Smooth muscle cell (in vitro differentiated cells): ENCODE data around the gene COX6B2. TPM values are rescaled to one million over a fixed set of nuclear protein-coding genes. Genes with fewer than 3 reads are reported as not detected.
A peak's percentile ranks its signal among the peaks of the same experiment; 100 is the strongest.

ENCODE experiments used
- DNase-seq: peaks from one replicate; lab custom pipeline; 2025; ENCODE audit not compliant: unreplicated experiment; lab: John Stamatoyannopoulos, UW
- H2AFZ ChIP-seq: fragments of 200-600 bp; sonication (generic); 2 replicates; pipeline ENCODE4 v1.6.0; 2016; ENCODE audit warnings: antibody characterized with exemption, low read depth, mild to moderate bottlenecking
- H3F3A ChIP-seq: fragments of 200-600 bp; sonication (generic); 2 replicates; pipeline ENCODE4 v1.6.0; 2017; ENCODE audit warnings: antibody characterized with exemption, low read depth
- H3K27ac ChIP-seq: fragments of 200-600 bp; sonication (generic); 2 replicates; pipeline ENCODE4 v1.5.1; 2016; ENCODE audit warnings: low read depth, mild to moderate bottlenecking
- H3K27me3 ChIP-seq: fragments of 200-600 bp; sonication (generic); 2 replicates; pipeline ENCODE4 v1.6.1; 2016; ENCODE audit warnings: low read depth, mild to moderate bottlenecking
- H3K36me3 ChIP-seq: fragments of 200-600 bp; sonication (generic); 2 replicates; pipeline ENCODE4 v1.5.1; 2016; ENCODE audit warnings: low read depth
- H3K4me1 ChIP-seq: fragments of 200-600 bp; sonication (generic); 2 replicates; pipeline ENCODE4 v1.5.1; 2016; ENCODE audit warnings: low read depth
- H3K4me2 ChIP-seq: fragments of 200-600 bp; sonication (generic); 2 replicates; pipeline ENCODE4 v1.6.0; 2016; ENCODE audit warnings: mild to moderate bottlenecking
- H3K4me3 ChIP-seq: fragments of 200-600 bp; sonication (generic); 2 replicates; pipeline ENCODE4 v1.5.1; 2016; ENCODE audit warnings: mild to moderate bottlenecking
- H3K79me2 ChIP-seq: fragments of 200-600 bp; sonication (generic); 2 replicates; pipeline ENCODE4 v1.6.0; 2016; ENCODE audit warnings: low read depth, mild to moderate bottlenecking
- H3K9ac ChIP-seq: fragments of 200-600 bp; sonication (generic); 2 replicates; pipeline ENCODE4 v1.6.0; 2016; ENCODE audit warnings: low read depth
- H3K9me3 ChIP-seq: fragments of 200-600 bp; sonication (generic); replicated peaks from 2 replicates; pipeline ENCODE4 v1.5.1; 2016; ENCODE audit warnings: low read depth
- H4K20me1 ChIP-seq: fragments of 200-600 bp; sonication (generic); 2 replicates; pipeline ENCODE4 v1.6.0; 2016; ENCODE audit warnings: low read depth
- CTCF ChIP-seq: fragments of 200-600 bp; sonication (generic); IDR thresholded peaks from 2 replicates; pipeline ENCODE4 v1.5.1; 2017; ENCODE audit warnings: borderline replicate concordance, mild to moderate bottlenecking, antibody characterized with exemption; ENCODE audit not compliant: insufficient read depth, poor library complexity, severe bottlenecking
- WGBS: methylation state at CpG from one replicate; pipeline ENCODE4 v1.1.7; 2016; ENCODE audit warnings: low lambda C conversion rate; 5-methylcytosine and 5-hydroxymethylcytosine counted together
- polyA plus RNA-seq: library from polyadenylated mRNA; unstranded; fragments of >200 nt; fragmentation: Nextera tagmentation; extraction: Ambion mirVana; gene quantifications from 2 replicates; pipeline ENCODE4 v1.2.1, GENCODE V29; 2016
- total RNA-seq: library from RNA; depleted of rRNA; stranded (reverse); fragments of >200 nt; gene quantifications from 2 replicates; pipeline ENCODE4 v1.2.3, GENCODE V29; 2014

The COX6B2 gene
- total and polyA plus RNA-seq, 2 experiments from 2014 or later = 0.18 to 1.7 TPM

- peak overlapping the region; percentile 97 for H3K27ac ChIP-seq
- peak overlapping the region; percentile 88 for H3K4me3 ChIP-seq
- peaks cover 22% of the 10 kb centered on the region for H3K4me1 ChIP-seq
- H3F3A ChIP-seq = peaks cover 31% of the 10 kb centered on the region
- no peak for DNase-seq
- H3K4me2 ChIP-seq = peak overlapping the region; percentile 99
- no peak for TF ChIP-seq CTCF
- H3K9me3 ChIP-seq = no peaks in the 10 kb centered on the region
- H3K9ac ChIP-seq = peak overlapping the region; percentile 96
- H3K79me2 ChIP-seq = peaks cover 4% of the 10 kb centered on the region
- no peaks in the 10 kb centered on the region for H3K36me3 ChIP-seq
- WGBS = 2% methylated on average over 23 of the region's 59 CpGs
- H4K20me1 ChIP-seq = peaks cover 29% of the 10 kb centered on the region
- H2AFZ ChIP-seq = no peak overlapping the region
- H3K27me3 ChIP-seq = no peaks in the 10 kb centered on the region
Observed at GRCh38 chr19:55369653-55370304, 15.3 kb upstream of the COX6B2 start.

GRCh38 chr19:55368701-55369563 is 14.4 kb upstream of the COX6B2 start:
- Histone ChIP-seq H3K79me2 (peaks cover 4% of the 10 kb centered on the region), H3K4me2 (peak overlapping the region; percentile 89), H3K36me3 (no peaks in the 10 kb centered on the region), H3K4me3 (peak overlapping the region; percentile 88), H3K9ac (peak overlapping the region; percentile 96), H2AFZ (no peak overlapping the region), H3K27me3 (no peaks in the 10 kb centered on the region), H3K4me1 (peaks cover 15% of the 10 kb centered on the region), H3K9me3 (no peaks in the 10 kb centered on the region), H3K27ac (peak overlapping the region; percentile 97), H4K20me1 (peaks cover 31% of the 10 kb centered on the region), H3F3A (peaks cover 35% of the 10 kb centered on the region)
- 24% methylated on average over 18 of the region's 54 CpGs for WGBS
- no peak for TF ChIP-seq CTCF
- peak; percentile 39 for DNase-seq

GRCh38 chr19:55368106-55368505 is 13.6 kb upstream of the COX6B2 start:
- Histone ChIP-seq H3K9me3 (no peaks in the 10 kb centered on the region), H3F3A (peaks cover 38% of the 10 kb centered on the region), H4K20me1 (peaks cover 31% of the 10 kb centered on the region), H3K9ac (peak overlapping the region; percentile 96), H3K4me3 (peak overlapping the region; percentile 88), H3K27ac (peak overlapping the region; percentile 97), H2AFZ (no peak overlapping the region), H3K27me3 (no peaks in the 10 kb centered on the region), H3K4me1 (peaks cover 11% of the 10 kb centered on the region), H3K4me2 (peak overlapping the region; percentile 89), H3K36me3 (no peaks in the 10 kb centered on the region), H3K79me2 (peaks cover 4% of the 10 kb centered on the region)
- no peak for TF ChIP-seq CTCF
- no peak for DNase-seq
- 98% methylated on average over 10 of the region's 16 CpGs for WGBS
